HCT116 (cell line): ENCODE data around the gene MAP3K20. TPM values are rescaled to one million over a fixed set of nuclear protein-coding genes. Genes with fewer than 3 reads are reported as not detected.

Experiments used
- ATAC-seq: fragments of 200-7000 bp; cut with Tn5 transposase; 2 replicates; pipeline ENCODE4 v1.9.1; 2020; ENCODE audit warnings: mild to moderate bottlenecking, moderate library complexity
- BruUV-seq: library from RNA; stranded (reverse); fragments of 400-500 nt; replicated peaks from 2 replicates; lab custom pipeline; 2021; lab: Mats Ljungman, UMichigan
- CTCF ChIA-PET: fragments of 300-600 bp; sonication (Branson Sonifier 250); formaldehyde crosslinking; loops from one replicate; lab custom pipeline; 2021; ENCODE audit warnings: antibody characterized with exemption; lab: Charles Lee
- POLR2A ChIA-PET: fragments of 300-600, 350-600 bp; sonication (Branson Sonifier 250); formaldehyde crosslinking; loops from one replicate; lab custom pipeline; 2021; ENCODE audit warnings: antibody characterized with exemption; lab: Charles Lee
- RAD21 ChIA-PET, 2 experiments: fragments of 300-600 bp; sonication (Branson Sonifier 250); formaldehyde crosslinking; loops; one replicate each; lab custom pipeline; 2023; ENCODE audit warnings: low total read pairs in 2 of 2; ENCODE audit not compliant: uncharacterized antibody in 2 of 2, unreplicated experiment in 2 of 2, low non-redundant PET in 1 of 2; lab: Charles Lee
- DNase-seq: peaks from one replicate; pipeline ENCODE4 v3.0.0-alpha.2; 2010; ENCODE audit warnings: low read depth, low spot score
- H2AFZ ChIP-seq: fragments of 200-600 bp; shearing (Covaris generic), sonication (generic); 2 replicates; pipeline ENCODE4 v1.6.1; 2017; ENCODE audit warnings: low read depth, mixed run types, mixed read lengths, antibody characterized with exemption, low read length; ENCODE audit not compliant: poor library complexity, severe bottlenecking
- H3K27ac ChIP-seq: 2 replicates; pipeline ENCODE4 v1.5.1; 2012; ENCODE audit warnings: low read depth, low read length
- H3K27me3 ChIP-seq: fragments of 200-600 bp; sonication (generic); 2 replicates; pipeline ENCODE4 v1.6.1; 2016; ENCODE audit warnings: mixed run types, low read length, mixed read lengths; ENCODE audit not compliant: insufficient read depth
- H3K36me3 ChIP-seq, 2 experiments: fragments of 200-500 bp in 1 of 2; fragments of 200-600 bp in 1 of 2; sonication (Bioruptor generic) in 1 of 2; sonication (generic) in 1 of 2; 2 replicates each; pipeline versions ENCODE4 v1.5.1 to v1.6.1; 2014 to 2016; ENCODE audit warnings: low read length in 2 of 2, inconsistent platforms in 1 of 2, mixed read lengths in 1 of 2, mixed run types in 1 of 2; ENCODE audit not compliant: insufficient read depth in 2 of 2, control insufficient read depth in 1 of 2
- H3K4me1 ChIP-seq, 2 experiments: fragments of 200-600 bp in 1 of 2; sonication (generic) in 1 of 2; 2 replicates each; pipeline versions ENCODE4 v1.5.1 to v1.6.1; 2012 to 2017; ENCODE audit warnings: low read length in 2 of 2, inconsistent platforms in 1 of 2, mild to moderate bottlenecking in 1 of 2, mixed read lengths in 1 of 2, mixed run types in 1 of 2, moderate library complexity in 1 of 2; ENCODE audit not compliant: insufficient read depth in 2 of 2, control insufficient read depth in 1 of 2
- H3K4me2 ChIP-seq: fragments of 200-600 bp; sonication (generic); 2 replicates; pipeline ENCODE4 v1.6.1; 2017; ENCODE audit warnings: mixed run types, low read length, mixed read lengths
- H3K4me3 ChIP-seq, 2 experiments: fragments of 200-600 bp in 1 of 2; sonication (generic) in 1 of 2; replicated peaks in 1 of 2; 2 replicates each; pipeline ENCODE4 v1.5.1; 2011 to 2016; ENCODE audit warnings: low read length in 2 of 2, control low read depth in 1 of 2, low read depth in 1 of 2, mild to moderate bottlenecking in 1 of 2, mixed read lengths in 1 of 2, mixed run types in 1 of 2
- H3K79me2 ChIP-seq: fragments of 200-600 bp; sonication (generic); 2 replicates; pipeline ENCODE4 v1.6.1; 2017; ENCODE audit warnings: mild to moderate bottlenecking, mixed run types, low read length, moderate library complexity, mixed read lengths; ENCODE audit not compliant: insufficient read depth
- H3K9ac ChIP-seq: fragments of 200-600 bp; sonication (generic); 2 replicates; pipeline ENCODE4 v1.6.1; 2016; ENCODE audit warnings: low read length, mixed read lengths
- H3K9me2 ChIP-seq: fragments of 200-600 bp; sonication (generic), shearing (Covaris generic); 2 replicates; pipeline ENCODE4 v1.6.1; 2017; ENCODE audit warnings: mixed run types, mild to moderate bottlenecking, moderate library complexity; ENCODE audit not compliant: insufficient read depth
- H3K9me3 ChIP-seq, 2 experiments: fragments of 200-500 bp in 1 of 2; fragments of 200-600 bp in 1 of 2; sonication (Bioruptor generic) in 1 of 2; sonication (generic) in 1 of 2; 2 replicates each; pipeline ENCODE4 v1.6.1; 2014 to 2017; ENCODE audit warnings: low read length in 2 of 2, mixed read lengths in 2 of 2, inconsistent platforms in 1 of 2, low read depth in 1 of 2, mild to moderate bottlenecking in 1 of 2, mixed run types in 1 of 2, moderate library complexity in 1 of 2; ENCODE audit not compliant: control insufficient read depth in 1 of 2, insufficient read depth in 1 of 2
- H4K20me1 ChIP-seq: fragments of 200-600 bp; sonication (generic), shearing (Covaris generic); 2 replicates; pipeline ENCODE4 v1.6.1; 2017; ENCODE audit warnings: mixed run types, mild to moderate bottlenecking, moderate library complexity; ENCODE audit not compliant: insufficient read depth
- CTCF ChIP-seq, 3 experiments: fragments of 200-600 bp in 1 of 3; sonication (generic) in 1 of 3; IDR thresholded peaks in 2 of 3; conservative IDR thresholded peaks in 1 of 3; 2 replicates each; pipeline ENCODE4 v1.5.1; 2012 to 2017; ENCODE audit warnings: low read depth in 2 of 3, low read length in 2 of 3, antibody characterized with exemption in 1 of 3, borderline replicate concordance in 1 of 3, control low read depth in 1 of 3, mild to moderate bottlenecking in 1 of 3, mixed read lengths in 1 of 3, mixed run types in 1 of 3, moderate library complexity in 1 of 3; ENCODE audit not compliant: insufficient read depth in 1 of 3
- EGR1 ChIP-seq: IDR thresholded peaks from 2 replicates; pipeline ENCODE4 v1.6.1; 2012; ENCODE audit warnings: low read depth
- ELF1 ChIP-seq: IDR thresholded peaks from 2 replicates; pipeline ENCODE4 v1.6.1; 2012; ENCODE audit warnings: low read depth, borderline replicate concordance
- JUND ChIP-seq: IDR thresholded peaks from 2 replicates; pipeline ENCODE4 v1.6.1; 2012
- MAX ChIP-seq: IDR thresholded peaks from 2 replicates; pipeline ENCODE4 v1.6.1; 2012
- RAD21 ChIP-seq: IDR thresholded peaks from 2 replicates; pipeline ENCODE4 v1.6.1; 2012; ENCODE audit warnings: low read depth, mild to moderate bottlenecking
- REST ChIP-seq: IDR thresholded peaks from 2 replicates; pipeline ENCODE4 v1.6.1; 2012; ENCODE audit warnings: low read depth
- SP1 ChIP-seq: IDR thresholded peaks from 2 replicates; pipeline ENCODE4 v1.6.1; 2012; ENCODE audit warnings: low read depth
- YY1 ChIP-seq: IDR thresholded peaks from 2 replicates; pipeline ENCODE4 v1.6.1; 2011; ENCODE audit warnings: low read length, low read depth, moderate library complexity, mild to moderate bottlenecking; ENCODE audit not compliant: insufficient replicate concordance; ENCODE audit errors: extremely low read depth
- intact Hi-C: fragments of 100-400 bp; cut with micrococcal nuclease; formaldehyde crosslinking; loops from 2 replicates; pipeline ENCODE4 v1.10.0; 2022
- total RNA-seq: library from RNA; stranded (reverse); gene quantifications from one replicate; pipeline ENCODE4 v1.2.1, GENCODE V29; 2021; ENCODE audit not compliant: unreplicated experiment

The MAP3K20 gene
- total RNA-seq, 1 experiment from 2014 or later, result 40.0 TPM

GRCh38 chr2:173148520-173148919 lies 72.9 kb downstream of the MAP3K20 start:
- H4K20me1 ChIP-seq, result no peaks in the 10 kb centered on the region
- H3K4me2 ChIP-seq, result peak overlapping the region; percentile 15; the same call in 1 of the 2 replicates
- no peaks in the 10 kb centered on the region for H3K9me3 ChIP-seq
- ChIA-PET RAD21 (interaction anchor here in 1 of 2 experiments (0.6 kb wide), 1 partner anchor 100 kb away, joined by 3 read pairs; no protein-coding TSS in a partner anchor), POLR2A (no interaction called here), CTCF (no interaction called here)
- no peaks in the 10 kb centered on the region for H3K36me3 ChIP-seq
- DNase-seq, result no peak
- H3K4me3 ChIP-seq, result no peak overlapping the region
- no peak overlapping the region for H2AFZ ChIP-seq
- H3K79me2 ChIP-seq, result peaks cover 9% of the 10 kb centered on the region
- no peak for TF ChIP-seq YY1
- TF ChIP-seq SP1, result no peak
- TF ChIP-seq CTCF (IDR thresholded peaks at IDR 0.05 in 2 of 3, conservative IDR thresholded peaks at IDR 0.05 in 1 of 3; ENCODE audit: borderline replicate concordance in 1 of 3, insufficient read depth in 1 of 3, low read depth in 2 of 3, low read length in 2 of 3), result no peak
- BruUV-seq, result no TSS peak
- no peak overlapping the region for H3K27ac ChIP-seq
- no peaks in the 10 kb centered on the region for H3K27me3 ChIP-seq
- H3K4me1 ChIP-seq, result peaks cover 3 to 51% of the 10 kb centered on the region in 2 experiments; a peak in 3 of 4 replicates
- no peak for ATAC-seq
- H3K9ac ChIP-seq, result no peak overlapping the region
- H3K9me2 ChIP-seq, result no peaks in the 10 kb centered on the region
- intact Hi-C loops, result no loop called here

- DNase-seq, result no peak
- ATAC-seq, result no peak
- Histone ChIP-seq H2AFZ (no peak overlapping the region), H3K36me3 (no peaks in the 10 kb centered on the region), H3K9ac (no peak overlapping the region), H3K79me2 (peaks cover 9% of the 10 kb centered on the region), H3K27me3 (no peaks in the 10 kb centered on the region), H3K4me2 (no peak overlapping the region), H3K4me3 (no peak overlapping the region), H3K4me1 (peaks cover 3 to 52% of the 10 kb centered on the region in 2 experiments; a peak in 3 of 4 replicates), H3K9me2 (no peaks in the 10 kb centered on the region), H3K9me3 (no peaks in the 10 kb centered on the region), H3K27ac (no peak overlapping the region), H4K20me1 (no peaks in the 10 kb centered on the region)
- CTCF ChIA-PET, result no interaction called here
- RAD21 ChIA-PET, result interaction anchor here in 1 of 2 experiments (0.6 kb wide), 1 partner anchor 100 kb away, joined by 3 read pairs; no protein-coding TSS in a partner anchor
- no TSS peak for BruUV-seq
- intact Hi-C loops, result no loop called here
- POLR2A ChIA-PET, result no interaction called here
- TF ChIP-seq JUND (no peak), CTCF (IDR thresholded peaks at IDR 0.05 in 2 of 3, conservative IDR thresholded peaks at IDR 0.05 in 1 of 3; ENCODE audit: borderline replicate concordance in 1 of 3, insufficient read depth in 1 of 3, low read depth in 2 of 3, low read length in 2 of 3) (no peak), MAX (no peak), EGR1 (no peak), RAD21 (no peak), SP1 (no peak), REST (no peak), ELF1 (no peak)
Measured at GRCh38 chr2:173149491-173149890, 73.8 kb downstream of the MAP3K20 start.
